ENCODE data around the gene RBM19. TPM values are rescaled to one million over a fixed set of nuclear protein-coding genes. Genes with fewer than 3 reads are reported as not detected.

Gene RBM19
- total RNA-seq, 2 experiments from 2014 or later, result 41.7 to 42.6 TPM

DNA sequence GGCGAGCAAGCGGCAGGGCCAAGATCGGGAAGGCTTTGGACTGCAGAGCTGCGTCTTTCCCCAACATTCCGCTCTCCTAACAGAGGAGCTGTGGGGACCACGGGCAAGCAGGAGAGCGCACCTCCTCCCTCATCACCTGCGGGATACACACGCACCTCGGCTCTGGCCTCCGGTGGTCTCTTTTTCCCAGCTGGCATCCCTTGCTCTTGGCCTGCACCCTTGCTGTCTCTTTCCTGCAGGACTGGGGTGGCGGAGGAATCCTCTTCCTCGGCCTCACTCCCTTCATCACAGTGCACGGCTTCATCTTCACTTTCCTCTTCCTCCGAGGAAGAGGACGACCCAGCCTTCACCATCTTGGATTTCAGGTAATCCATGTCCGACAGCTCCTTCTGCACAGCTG, 8.5 kb downstream of the RBM19 start:
- H3K9me3 Mint-ChIP-seq, result no peaks in the 10 kb centered on the region
- no peak overlapping the region for H3K4me3 Mint-ChIP-seq
- ATAC-seq (ENCODE audit: low read depth) (no peak), DNase-seq (no peak)
- POLR2A ChIA-PET, result no interaction called here
- peaks cover 12% of the 10 kb centered on the region for H3K4me1 Mint-ChIP-seq
- peaks cover 12% of the 10 kb centered on the region for H3K36me3 Mint-ChIP-seq
- no peaks in the 10 kb centered on the region for H3K27me3 Mint-ChIP-seq
- no peak overlapping the region for H3K27ac Mint-ChIP-seq

DNA sequence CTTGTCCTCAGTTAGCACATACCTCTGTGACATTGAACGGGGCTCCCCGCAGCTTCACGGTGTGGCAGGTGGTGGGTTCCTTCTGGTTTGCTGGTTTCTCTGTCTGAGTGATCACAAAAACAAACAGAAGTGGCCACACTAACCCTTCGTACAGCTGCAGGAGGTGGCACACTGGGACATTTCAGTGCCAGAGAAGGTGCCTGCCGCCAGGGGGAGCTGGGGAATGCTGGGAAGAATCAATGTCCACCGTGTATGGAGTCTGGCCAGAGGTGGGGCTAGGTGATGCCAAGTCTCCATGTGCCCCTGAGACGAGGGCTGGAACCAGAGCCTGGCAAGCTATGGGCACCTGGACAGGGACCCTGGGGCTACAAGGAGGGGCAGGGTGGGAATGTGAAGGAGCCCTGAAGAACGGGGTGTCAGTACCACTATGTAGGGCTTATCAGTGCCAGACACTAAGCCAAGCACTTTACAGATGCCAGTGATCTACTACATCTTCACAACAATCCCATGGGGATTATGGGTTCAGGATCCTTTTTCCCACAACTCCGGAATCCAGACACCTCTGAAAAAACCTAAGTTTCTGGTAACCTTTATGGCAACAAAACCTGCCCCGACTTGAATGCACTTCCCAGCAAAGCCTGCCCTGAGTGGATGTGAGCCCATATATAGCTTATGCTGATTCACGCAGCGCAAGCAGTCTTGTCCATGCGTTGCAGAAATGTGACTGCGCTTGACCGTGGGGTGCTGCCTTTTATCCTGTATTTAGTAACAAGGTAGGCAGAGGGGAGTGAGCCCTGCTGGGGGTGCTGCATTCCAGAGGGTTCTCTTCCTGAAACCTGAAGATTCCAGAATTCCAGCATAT, 10.8 kb downstream of the RBM19 start:
- Mint-ChIP-seq H3K9me3 (no peaks in the 10 kb centered on the region), H3K27me3 (no peaks in the 10 kb centered on the region), H3K27ac (no peak overlapping the region), H3K36me3 (peaks cover 9% of the 10 kb centered on the region), H3K4me1 (peaks cover 2% of the 10 kb centered on the region), H3K4me3 (no peak overlapping the region)
- no peak for ATAC-seq (ENCODE audit: low read depth)
- POLR2A ChIA-PET, result no interaction called here
- no peak for DNase-seq

DNA sequence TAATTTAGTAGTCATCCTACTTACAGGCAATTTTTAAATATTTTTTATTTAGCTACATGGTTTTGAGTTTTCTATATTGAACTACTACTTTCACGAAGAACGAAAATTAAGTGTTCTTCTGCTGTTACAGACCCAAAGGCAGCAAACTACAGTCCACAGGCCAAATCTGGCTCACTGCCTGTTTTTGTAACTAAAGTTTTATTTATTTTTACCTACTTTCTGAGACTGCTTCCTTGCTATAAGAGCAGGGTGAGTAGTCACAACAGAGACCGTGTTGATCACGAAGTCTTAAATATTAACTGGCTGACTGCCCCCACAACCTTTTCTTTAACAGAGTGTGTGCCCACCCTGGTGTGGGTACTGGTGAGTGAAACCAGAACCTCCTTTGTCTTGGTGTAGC, 11.6 kb downstream of the RBM19 start:
- Mint-ChIP-seq H3K36me3 (peaks cover 9% of the 10 kb centered on the region), H3K9me3 (no peaks in the 10 kb centered on the region), H3K4me1 (peaks cover 2% of the 10 kb centered on the region), H3K27me3 (no peaks in the 10 kb centered on the region), H3K27ac (no peak overlapping the region), H3K4me3 (no peak overlapping the region)
- no peak for ATAC-seq (ENCODE audit: low read depth)
- POLR2A ChIA-PET, result no interaction called here
- DNase-seq, result no peak

DNA sequence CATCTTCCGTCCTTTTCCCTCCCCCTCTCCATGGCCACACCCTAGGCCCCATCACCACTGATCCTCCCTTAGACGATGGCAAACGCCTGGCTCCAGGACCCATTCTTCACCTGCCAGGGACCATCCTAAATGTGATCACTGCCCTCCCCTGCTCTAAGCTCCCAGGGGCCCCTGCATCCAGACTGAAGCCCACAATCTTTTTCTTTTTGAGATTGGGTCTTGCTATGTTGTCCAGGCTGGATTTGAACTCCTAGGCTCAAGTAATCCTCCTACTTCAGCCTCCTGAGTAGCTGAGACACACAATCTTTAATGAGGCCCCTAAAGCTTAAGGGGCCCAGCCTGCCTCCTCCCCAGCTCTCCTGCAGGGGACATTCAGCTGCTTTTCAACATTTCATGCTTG, 15.3 kb downstream of the RBM19 start:
- no peaks in the 10 kb centered on the region for H3K27me3 Mint-ChIP-seq
- H3K36me3 Mint-ChIP-seq, result peaks cover 5% of the 10 kb centered on the region
- DNase-seq (no peak), ATAC-seq (ENCODE audit: low read depth) (no peak)
- H3K9me3 Mint-ChIP-seq, result no peaks in the 10 kb centered on the region
- no peak overlapping the region for H3K4me3 Mint-ChIP-seq
- no peak overlapping the region for H3K27ac Mint-ChIP-seq
- peaks cover 2% of the 10 kb centered on the region for H3K4me1 Mint-ChIP-seq
- POLR2A ChIA-PET, result no interaction called here

DNA sequence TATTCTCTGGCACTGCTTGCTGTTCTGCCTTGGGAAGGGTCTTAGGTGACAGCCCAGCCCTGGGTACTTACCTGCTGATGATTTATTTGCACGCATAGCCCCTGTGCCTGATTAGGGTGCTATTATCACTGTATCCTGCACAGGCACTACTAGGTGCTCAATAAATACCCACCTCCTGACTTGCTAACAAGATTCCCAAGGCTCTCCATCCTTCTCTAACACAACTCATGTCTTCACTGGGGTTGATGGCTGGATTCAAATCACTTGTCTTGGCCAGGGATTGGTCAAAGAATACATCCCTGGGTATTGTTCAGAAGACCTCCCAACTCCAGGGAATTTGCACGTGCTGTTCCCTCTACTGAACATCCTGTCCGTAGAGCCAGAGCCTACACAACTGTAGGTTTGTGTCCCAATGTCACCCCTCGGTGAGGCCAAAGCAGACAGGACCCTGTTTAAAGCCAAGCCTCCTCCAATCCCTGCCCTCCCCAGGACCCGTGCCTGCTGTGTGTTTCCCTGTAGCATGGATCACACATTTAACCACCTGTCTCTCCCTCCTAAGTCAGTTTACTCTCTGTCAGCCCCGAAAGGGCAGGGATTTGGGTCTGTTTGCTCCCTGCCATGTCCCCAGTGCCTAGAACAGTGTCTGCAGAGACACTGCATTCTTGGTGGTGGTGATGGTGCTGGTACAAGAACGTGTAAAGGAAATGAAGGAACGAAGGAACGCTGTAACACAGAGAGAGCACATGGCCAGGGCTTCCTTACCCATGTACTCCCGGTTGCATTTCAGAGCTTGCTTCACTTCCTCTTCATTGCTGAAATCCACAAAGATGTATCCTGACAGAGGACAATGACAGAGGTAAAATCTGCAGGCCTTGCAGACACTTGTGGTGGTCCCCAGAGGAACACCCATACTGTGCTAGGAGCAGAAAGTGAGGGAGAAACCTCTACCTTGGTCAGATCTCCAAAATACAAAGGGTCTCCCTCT, 16.5 kb downstream of the RBM19 start:
- H3K4me3 Mint-ChIP-seq, result no peak overlapping the region
- ATAC-seq (ENCODE audit: low read depth) (no peak), DNase-seq (no peak)
- H3K36me3 Mint-ChIP-seq, result peaks cover 4% of the 10 kb centered on the region
- POLR2A ChIA-PET, result no interaction called here
- H3K27ac Mint-ChIP-seq, result no peak overlapping the region
- H3K9me3 Mint-ChIP-seq, result no peaks in the 10 kb centered on the region
- H3K4me1 Mint-ChIP-seq, result peaks cover 2% of the 10 kb centered on the region
- no peaks in the 10 kb centered on the region for H3K27me3 Mint-ChIP-seq

DNA sequence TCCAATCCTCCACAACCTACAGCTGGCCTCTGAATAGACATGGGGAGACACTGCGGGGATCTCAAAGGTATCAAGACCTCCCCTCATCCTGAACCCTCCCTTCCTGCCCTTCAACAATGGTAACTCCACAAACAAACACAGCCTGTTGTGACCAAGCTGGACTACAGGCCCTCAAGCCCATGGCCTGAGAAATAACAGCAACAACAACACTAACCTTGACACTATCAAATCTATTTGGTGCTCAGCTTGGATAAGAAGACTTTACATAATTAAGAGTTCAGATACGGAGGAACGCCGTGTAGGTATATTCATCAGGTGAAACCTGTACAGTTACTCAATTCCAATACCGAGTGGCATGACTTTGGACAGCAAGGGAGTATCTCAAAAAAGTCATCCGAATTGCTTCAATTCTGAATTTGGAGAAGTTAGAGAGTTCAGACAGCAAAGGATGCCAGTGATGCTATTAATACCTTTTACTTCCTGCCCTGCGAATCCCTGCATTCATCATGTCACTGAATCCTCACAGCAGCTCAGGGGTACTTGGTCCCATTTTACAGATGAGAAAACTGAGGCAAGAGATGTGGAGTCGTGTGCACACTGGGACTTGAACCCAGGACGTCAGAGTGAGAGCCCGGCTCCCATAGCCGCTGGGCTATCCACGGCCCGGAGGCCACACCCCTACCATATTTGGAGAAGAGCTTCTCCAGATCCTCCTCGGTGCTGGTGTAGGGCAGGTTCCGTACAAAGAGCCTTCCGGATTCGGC, 17.8 kb downstream of the RBM19 start:
- Mint-ChIP-seq H3K27me3 (no peaks in the 10 kb centered on the region), H3K4me1 (peaks cover 2% of the 10 kb centered on the region), H3K27ac (no peak overlapping the region), H3K4me3 (no peak overlapping the region), H3K9me3 (no peaks in the 10 kb centered on the region), H3K36me3 (peaks cover 4% of the 10 kb centered on the region)
- ATAC-seq (ENCODE audit: low read depth), result no peak
- DNase-seq, result no peak
- POLR2A ChIA-PET, result no interaction called here

DNA sequence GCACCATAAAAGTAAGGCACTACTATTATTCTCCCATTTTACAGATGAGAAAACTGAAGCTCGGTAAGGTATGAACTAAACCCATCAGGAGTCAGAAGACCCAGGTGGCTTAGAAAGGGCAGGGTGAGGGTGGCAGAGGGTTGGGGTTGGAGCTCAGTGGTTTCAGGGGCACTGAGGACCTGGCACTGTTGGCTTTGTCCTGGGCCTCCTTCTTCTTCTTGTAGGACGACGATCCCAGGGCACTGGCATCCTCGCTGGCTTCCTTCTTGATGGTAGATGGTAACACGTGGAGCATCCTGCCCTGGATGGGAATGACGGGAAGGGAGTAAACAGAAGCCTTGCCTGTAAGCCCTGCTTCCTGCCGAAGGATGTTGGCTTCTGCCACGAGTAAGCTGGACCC, 19.9 kb downstream of the RBM19 start:
- no peaks in the 10 kb centered on the region for H3K27me3 Mint-ChIP-seq
- no peak overlapping the region for H3K27ac Mint-ChIP-seq
- H3K4me1 Mint-ChIP-seq, result no peaks in the 10 kb centered on the region
- no peak overlapping the region for H3K4me3 Mint-ChIP-seq
- peaks cover 13% of the 10 kb centered on the region for H3K36me3 Mint-ChIP-seq
- H3K9me3 Mint-ChIP-seq, result no peaks in the 10 kb centered on the region
- DNase-seq (no peak), ATAC-seq (ENCODE audit: low read depth) (no peak)
- POLR2A ChIA-PET, result no interaction called here

DNA sequence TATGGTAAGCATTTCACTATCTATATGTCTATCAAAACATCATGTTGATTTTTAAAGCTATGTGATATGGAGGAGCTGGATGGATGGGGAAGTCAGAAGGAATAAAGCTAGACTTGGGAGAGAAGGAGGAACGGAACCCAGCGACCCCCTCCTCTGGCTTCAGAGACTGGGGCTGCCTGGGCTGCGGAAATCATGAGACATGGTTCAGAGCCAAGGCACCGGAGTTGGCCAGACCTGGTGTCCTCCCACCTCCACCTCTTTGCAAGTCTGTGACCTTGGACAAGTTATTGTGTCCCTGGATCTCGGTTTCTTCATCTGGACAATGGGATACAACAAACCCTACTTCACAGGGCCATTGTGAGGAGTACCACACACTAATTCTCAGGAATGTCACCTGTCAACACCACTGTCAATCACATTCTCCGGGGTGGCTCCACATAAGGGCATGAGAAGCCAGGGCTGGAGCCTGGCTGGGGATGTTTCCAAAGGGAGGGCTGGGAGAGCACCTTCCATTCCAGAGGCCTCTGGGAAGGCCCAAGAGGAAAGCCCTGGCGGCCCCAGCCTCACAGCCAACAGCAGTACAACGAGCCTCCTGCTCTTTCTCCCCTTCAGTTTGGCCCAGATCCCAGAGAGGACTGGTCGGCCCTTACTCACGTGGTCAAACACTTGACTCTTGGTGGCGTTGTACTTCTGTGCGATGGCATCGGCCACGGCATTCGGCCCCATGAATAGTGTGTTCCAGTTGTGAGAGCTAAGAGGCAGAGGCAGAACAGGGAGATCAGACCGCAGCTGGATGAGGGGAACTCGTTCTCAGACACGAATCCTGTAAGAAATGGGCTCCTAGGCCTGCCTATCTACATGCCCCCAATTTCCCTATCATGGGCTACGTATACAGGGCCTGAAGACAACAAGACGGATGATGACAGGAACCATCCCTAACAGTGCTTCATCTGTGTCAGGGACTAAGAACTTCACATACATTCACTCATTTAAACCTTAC, 20.7 kb downstream of the RBM19 start:
- Mint-ChIP-seq H3K9me3 (no peaks in the 10 kb centered on the region), H3K27ac (no peak overlapping the region), H3K27me3 (no peaks in the 10 kb centered on the region), H3K4me3 (no peak overlapping the region), H3K4me1 (no peaks in the 10 kb centered on the region), H3K36me3 (peaks cover 13% of the 10 kb centered on the region)
- ATAC-seq (ENCODE audit: low read depth) (no peak), DNase-seq (no peak)
- POLR2A ChIA-PET, result no interaction called here

DNA sequence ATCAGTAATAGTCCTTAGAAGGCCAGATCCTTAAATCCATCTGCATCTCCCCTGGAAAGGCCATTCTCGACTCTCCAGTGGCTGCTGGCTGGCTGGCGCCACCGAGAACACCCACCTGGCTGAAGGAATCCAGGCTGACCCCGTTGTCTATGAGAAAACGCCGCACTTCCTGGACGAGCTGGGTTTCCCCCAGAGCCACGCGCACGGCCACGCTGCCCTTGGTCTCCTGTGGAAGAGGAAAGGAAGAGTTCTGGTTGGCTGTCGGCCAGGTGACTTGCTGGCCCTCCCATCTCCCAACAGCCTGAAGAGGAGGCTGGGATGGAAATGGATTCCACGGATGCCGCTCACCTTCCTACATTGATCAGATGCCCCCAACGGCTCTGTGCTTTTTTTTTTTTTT, 23.9 kb downstream of the RBM19 start:
- Mint-ChIP-seq H3K4me3 (no peak overlapping the region), H3K27me3 (no peaks in the 10 kb centered on the region), H3K9me3 (no peaks in the 10 kb centered on the region), H3K4me1 (no peaks in the 10 kb centered on the region), H3K27ac (no peak overlapping the region), H3K36me3 (peaks cover 10% of the 10 kb centered on the region)
- POLR2A ChIA-PET, result no interaction called here
- DNase-seq, result no peak
- no peak for ATAC-seq (ENCODE audit: low read depth)

DNA sequence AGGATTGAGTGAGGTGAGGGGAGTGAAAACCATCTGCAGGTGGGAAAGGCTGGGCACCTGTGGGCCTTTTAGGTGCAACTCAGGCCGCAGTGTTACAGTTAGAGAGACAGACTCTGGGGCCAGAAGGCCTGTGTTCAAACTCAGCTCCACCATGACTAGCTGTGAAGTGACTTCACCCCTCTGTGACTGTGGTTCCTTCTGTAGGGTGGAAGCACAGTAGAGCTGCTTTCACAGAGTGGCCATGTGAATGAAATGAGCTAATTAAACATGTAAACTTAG, 25.0 kb downstream of the RBM19 start:
- Mint-ChIP-seq H3K27me3 (no peaks in the 10 kb centered on the region), H3K4me3 (no peak overlapping the region), H3K4me1 (no peaks in the 10 kb centered on the region), H3K27ac (no peak overlapping the region), H3K9me3 (no peaks in the 10 kb centered on the region), H3K36me3 (peaks cover 12% of the 10 kb centered on the region)
- POLR2A ChIA-PET, result no interaction called here
- no peak for DNase-seq
- no peak for ATAC-seq (ENCODE audit: low read depth)

DNA sequence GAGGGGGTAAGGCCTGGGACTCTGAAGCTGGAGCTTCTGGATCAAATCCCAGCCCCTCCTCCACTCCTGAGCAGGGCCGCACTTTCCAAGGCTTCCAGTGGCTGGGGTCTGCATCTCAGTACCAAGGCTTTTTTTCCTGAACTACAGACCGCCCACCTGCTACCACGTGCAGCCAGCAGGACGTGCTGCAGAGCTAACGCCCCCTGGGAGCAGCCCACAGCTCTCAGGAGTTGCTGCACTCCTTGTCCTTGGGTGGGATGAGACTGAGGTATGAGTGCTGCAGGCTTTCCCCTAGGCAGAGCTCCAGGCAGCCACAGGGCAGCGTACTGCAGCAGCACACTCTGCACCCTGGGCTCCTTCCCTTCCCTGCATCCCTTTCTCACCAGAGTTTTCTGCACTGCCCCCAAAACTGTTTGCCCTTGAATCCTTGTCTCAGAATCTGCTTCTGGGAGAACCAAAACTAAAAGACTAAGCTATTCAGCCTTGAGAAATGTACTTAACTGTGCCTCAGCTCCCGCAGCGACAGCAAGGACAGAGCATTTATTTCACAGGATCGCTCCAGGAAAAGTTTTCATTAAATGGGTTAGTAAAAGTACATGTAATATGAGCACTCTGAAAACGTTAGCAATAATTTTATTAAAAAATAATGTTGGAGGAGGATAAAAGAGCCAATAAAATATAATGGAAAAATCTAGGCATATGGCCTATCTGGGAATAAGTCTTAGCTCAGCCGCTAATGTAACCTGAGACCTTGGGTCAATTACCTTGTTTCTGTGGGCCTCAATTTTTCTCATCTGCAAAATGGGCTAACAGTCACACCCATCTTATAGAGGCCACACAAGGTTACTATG, 25.5 kb downstream of the RBM19 start:
- DNase-seq (no peak), ATAC-seq (ENCODE audit: low read depth) (no peak)
- POLR2A ChIA-PET, result no interaction called here
- H3K4me1 Mint-ChIP-seq, result no peaks in the 10 kb centered on the region
- H3K27me3 Mint-ChIP-seq, result no peaks in the 10 kb centered on the region
- peaks cover 12% of the 10 kb centered on the region for H3K36me3 Mint-ChIP-seq
- no peaks in the 10 kb centered on the region for H3K9me3 Mint-ChIP-seq
- no peak overlapping the region for H3K4me3 Mint-ChIP-seq
- H3K27ac Mint-ChIP-seq, result no peak overlapping the region

DNA sequence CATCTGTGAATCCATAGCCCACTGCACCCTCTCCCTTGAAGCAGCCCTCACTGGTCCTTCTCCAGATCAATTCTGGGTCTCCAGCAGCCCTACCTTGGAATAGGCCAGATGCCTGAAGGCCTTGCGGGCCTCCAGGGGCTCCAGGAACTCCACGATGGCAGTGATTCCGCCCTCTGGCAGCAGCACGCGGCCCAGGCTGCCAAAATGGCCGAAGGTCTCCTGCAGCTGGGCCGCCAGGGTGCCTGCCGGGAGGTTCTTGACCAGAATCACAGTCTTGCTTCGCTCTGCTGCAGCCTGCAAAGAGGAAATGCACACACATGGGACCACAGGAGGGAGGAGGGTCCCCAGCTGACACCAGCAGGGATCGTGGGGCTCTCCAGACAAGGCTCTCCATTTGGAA, 26.3 kb downstream of the RBM19 start:
- no peak for ATAC-seq (ENCODE audit: low read depth)
- H3K4me3 Mint-ChIP-seq, result no peak overlapping the region
- H3K27ac Mint-ChIP-seq, result no peak overlapping the region
- H3K4me1 Mint-ChIP-seq, result no peaks in the 10 kb centered on the region
- POLR2A ChIA-PET, result no interaction called here
- H3K36me3 Mint-ChIP-seq, result peaks cover 14% of the 10 kb centered on the region
- H3K9me3 Mint-ChIP-seq, result no peaks in the 10 kb centered on the region
- DNase-seq, result no peak
- H3K27me3 Mint-ChIP-seq, result no peaks in the 10 kb centered on the region
